OCI-M1 (cell line): Measurements from ENCODE around the gene RPL23.

ENCODE experiments used
- DNase-seq: peaks from one replicate; lab custom pipeline; 2025; lab: John Stamatoyannopoulos, UW

Gene RPL23

GRCh38 chr17:38883592-38884526, 30.3 kb upstream of the RPL23 start:
- DNase-seq, result no peak

DNA sequence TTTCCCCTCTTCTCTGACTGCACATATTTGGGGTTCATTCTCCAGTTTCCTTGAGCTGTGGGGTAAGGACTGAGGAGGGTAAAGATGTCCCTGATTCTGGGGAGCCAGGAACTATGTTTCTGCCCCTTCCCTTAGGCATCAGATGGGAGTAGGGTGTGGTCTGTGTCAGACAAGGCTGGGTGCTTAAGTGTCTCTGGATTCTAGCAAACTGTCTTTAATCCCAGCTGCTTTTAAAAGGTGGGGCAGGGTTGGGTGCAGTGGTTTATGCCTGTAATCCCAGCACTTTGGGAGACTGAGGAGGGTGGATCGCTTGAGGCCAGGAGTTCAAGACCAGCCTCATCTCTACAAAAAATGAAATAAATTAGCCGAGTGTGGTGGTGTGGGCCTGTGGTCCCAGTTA, 29.3 kb upstream of the RPL23 start:
- DNase-seq, result no peak

DNA sequence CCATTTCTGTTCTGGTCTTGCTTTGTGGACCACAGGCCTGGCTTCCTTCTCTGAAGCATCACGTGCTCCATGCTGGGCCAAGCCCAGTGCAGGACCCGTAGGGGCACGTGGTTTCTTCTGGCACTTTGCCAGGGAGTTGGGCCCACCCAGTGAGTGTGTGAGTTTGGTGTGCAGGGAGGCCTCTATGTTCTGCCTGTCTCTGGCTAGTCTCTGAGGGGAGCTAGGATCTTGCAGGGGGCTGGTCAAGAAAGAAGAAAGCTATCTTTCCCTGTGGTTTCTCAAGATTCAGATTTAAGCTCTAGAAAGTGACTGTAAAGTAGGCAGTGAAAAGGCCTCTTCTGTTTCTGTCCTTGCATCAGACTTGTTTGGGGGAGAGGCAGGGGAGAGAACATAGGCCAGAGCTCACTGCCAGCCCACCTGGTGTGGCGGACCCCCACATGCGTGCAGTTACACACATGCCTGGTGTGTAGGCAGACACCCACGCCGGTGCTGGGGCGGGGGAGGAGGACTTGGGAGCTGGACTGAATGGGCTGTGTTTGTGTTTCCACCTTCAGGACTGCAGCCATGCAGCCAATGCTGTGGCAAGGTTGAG, 28.2 kb upstream of the RPL23 start:
- peak; percentile 92 for DNase-seq

DNA sequence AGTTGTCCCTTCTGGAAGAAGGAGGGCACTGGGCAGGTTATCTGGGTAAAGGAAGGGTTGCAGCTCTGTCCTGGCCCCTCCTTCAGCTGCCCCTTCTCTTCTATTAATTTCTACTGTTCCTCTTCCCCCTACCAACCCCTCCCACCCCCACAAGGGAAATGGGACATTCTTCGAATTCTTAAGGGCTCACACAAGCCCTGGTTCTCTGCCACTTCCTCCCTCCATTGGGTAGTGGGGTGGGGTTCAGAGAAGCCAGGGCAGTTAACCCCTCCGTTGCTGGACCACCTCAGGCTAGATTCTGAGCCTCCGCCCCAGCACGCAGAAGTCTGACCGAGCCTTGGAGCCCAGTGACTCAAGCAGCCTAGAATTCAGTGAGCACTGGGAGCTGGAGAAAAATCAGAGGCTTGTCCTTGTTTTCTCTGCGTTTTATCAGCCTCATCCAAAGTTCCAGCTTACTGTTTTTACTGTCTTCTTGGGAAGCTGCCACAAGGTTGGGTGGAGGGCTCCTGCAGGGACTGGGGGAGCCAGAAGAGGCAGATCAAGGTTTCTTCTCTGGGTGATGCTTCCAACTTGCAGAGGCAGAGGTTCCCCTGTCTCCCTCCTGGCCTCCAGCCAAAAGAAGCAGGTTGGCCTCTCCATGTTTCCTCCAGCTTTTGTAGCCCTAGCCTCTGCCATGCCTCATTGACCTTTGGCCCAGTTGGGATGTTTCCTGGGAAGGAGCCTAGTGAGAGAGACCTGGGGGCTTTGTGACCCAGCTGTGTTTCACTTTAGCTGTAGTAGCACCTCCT, 26.6 kb upstream of the RPL23 start:
- no peak for DNase-seq

- no peak for DNase-seq
Measured at GRCh38 chr17:38877130-38877851, 23.8 kb upstream of the RPL23 start.

DNA sequence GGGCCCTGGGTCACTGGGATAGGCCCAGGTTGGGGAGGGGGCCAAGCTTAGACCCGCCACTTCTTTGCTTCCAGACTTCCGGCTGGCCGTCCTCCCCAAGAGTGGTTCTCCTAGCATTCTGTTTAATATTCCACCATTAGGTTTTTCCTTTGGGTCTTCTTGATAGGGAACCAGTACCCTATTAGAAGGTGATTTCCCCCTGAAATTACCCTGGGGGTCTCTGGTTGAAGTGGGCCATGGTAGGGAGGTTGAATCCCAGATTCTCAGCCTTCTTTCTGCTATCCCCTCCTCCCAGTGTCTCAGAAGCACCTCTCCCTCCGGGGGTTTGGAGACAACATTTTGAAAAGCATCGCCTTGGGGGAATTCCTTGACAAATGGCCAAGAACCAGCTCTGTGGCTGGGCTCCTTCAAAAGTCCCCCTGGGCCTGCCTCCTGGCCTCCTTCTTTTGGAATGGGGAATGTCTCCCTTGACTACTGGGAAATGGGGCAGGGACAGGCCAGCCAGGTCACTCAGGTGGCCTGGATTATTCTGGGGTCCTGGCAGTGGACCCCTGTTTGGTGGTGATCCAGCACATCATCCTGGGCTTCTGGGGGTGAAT, 22.1 kb upstream of the RPL23 start:
- no peak for DNase-seq

- DNase-seq, result no peak
Measured at GRCh38 chr17:38874505-38875400, 21.2 kb upstream of the RPL23 start.

- no peak for DNase-seq
Measured at GRCh38 chr17:38873640-38874380, 20.3 kb upstream of the RPL23 start.

GRCh38 chr17:38872671-38873385, 19.3 kb upstream of the RPL23 start:
- peak; percentile 24 for DNase-seq

DNA sequence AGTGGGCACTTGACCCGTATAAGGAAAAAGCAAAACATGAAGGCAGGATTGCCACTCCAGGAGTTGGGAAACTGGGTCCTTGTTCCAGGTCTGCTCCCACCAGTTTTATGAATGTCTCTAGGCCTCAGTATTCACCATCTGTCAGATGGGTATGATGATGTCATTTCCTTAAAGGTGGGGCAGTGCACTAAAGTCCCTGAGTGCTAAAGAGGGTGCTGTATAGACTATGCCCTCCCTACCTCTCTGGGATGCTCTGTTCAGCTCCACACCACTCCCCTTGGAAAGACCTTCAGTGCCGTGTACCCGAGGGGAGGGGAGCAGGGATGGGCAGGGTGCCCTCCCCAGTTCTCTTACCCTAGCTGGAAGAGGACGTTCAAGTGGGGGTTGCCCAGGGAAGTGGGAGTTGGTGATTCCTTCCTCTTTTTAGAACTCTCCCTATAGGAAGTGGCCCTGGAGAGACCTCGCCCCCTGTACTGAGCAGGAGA, 18.5 kb upstream of the RPL23 start:
- no peak for DNase-seq

DNA sequence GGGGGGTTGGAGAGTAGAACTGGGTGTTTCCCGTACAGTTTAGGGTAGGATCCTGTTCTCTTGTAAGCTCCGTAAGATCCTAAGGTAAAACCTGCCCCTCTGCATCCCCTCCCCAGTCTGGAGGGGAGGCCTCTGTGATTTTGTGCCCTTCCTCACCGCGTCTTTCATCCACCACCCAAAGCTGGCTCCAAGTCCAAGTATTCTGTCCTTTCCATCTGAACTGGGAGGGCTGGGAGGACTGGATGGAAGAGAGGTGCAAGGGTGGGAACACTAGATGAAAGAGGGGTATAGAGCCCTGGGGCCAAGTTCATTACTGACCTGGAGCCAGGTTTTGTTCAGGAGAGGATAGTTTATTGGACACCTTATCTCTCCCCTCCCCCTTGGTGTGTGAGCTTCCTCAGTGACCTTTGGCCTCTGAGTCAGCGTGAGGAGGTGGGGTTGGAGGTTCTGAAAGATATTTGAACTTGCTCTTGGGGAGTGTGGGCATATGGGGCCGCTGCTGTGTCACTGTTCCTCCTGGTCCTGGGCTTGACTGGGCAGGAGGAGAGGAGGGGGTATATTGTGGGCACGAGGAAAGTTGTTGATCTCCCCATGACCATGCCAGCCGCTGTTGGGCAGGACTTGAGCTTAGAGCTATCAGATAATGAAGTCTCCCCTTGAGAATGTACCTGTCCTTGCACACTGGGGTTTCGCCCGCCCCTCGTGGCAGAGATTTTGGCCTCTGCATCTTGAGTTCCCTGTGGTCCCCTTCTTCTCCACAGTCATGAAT, 17.9 kb upstream of the RPL23 start:
- peak; percentile 93 for DNase-seq

- DNase-seq, result peak; percentile 72
Measured at GRCh38 chr17:38870259-38871165, 17.0 kb upstream of the RPL23 start.

GRCh38 chr17:38869526-38870258, 16.2 kb upstream of the RPL23 start, which contains the start of gene LASP1:
Gene LASP1, plus strand, starts transcription at chr17:38870058. Its CDS starts 132 bp downstream, at chr17:38870190.
- peak; percentile 92 for DNase-seq

DNA sequence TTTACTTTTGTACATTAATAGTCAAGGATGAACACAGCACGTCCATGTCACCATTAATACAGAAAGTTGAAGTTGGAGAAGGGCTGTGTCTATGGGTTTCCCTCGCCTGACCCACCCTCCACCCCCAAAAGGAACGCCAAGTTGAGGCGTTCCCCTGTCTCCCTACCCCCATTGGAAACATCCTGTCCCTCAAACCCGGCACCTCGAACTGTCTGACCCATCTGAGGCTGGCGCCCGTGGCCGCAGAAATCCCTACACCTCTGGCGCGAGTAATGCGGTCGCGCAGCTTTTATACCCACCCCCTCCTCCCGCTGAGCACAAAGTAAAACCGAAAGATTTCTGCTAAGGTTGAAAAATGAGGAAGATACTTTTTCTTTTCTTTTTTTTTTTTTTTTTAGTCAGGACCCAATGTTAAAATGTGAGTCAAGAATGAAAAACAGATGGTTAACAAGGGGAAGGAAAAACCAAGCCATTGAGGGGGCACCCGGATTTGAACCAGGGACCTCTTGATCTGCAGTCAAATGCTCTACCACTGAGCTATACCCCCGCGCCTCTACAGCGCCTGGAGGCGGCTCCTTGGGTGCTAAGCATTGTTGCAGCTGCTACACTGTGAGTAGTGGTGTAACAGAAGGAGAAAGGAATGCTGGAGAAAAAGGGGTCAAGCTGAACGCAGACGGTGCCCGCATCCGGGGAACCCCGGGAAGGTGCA, 15.4 kb upstream of the RPL23 start:
- DNase-seq, result peak; percentile 97

GRCh38 chr17:38867968-38868816, 14.7 kb upstream of the RPL23 start:
- peak; percentile 86 for DNase-seq
